PC-9 (cell line): Measurements from ENCODE around the gene MLST8.

Experiments
- CTCF ChIP-seq: fragments of 200-600 bp; sonication (generic); conservative IDR thresholded peaks from 2 replicates; pipeline ENCODE4 v1.6.1; 2017; ENCODE audit warnings: mixed run types, antibody characterized with exemption, mild to moderate bottlenecking, moderate library complexity
- EZH2 ChIP-seq: fragments of 200-600 bp; sonication (generic); IDR thresholded peaks from 2 replicates; pipeline ENCODE4 v1.8.0; 2017; ENCODE audit warnings: antibody characterized with exemption, low read depth

GRCh38 chr16:2171601-2172178, 33.6 kb upstream of the MLST8 start:
- TF ChIP-seq CTCF (no peak), EZH2 (no peak)
